Activated CD4-positive, CD25-positive, alpha-beta regulatory T cell treated with anti-CD3 and anti-CD28 coated beads, Interleukin-2, amount 50 U/mL, for 24 hours (primary cell): ENCODE data around the gene CACNA1E.
"Not testable (repeated sequence)": the region's sequence is repeated elsewhere in the genome, so short reads cannot be mapped to it uniquely, and the experiment has no call there.

ENCODE experiments used
- ATAC-seq, 2 donors: fragments of 150-1000 bp; cut with Tn5 transposase; one replicate each; pipeline ENCODE4 v1.10.0; 2021; ENCODE audit warnings: mild to moderate bottlenecking in 1 of 2, moderate library complexity in 1 of 2

Gene CACNA1E

GRCh38 chr1:181517181-181517875 is 34.0 kb downstream of the CACNA1E start:
- no peak for ATAC-seq

- ATAC-seq: no peak
Observed at GRCh38 chr1:181518152-181518551, 34.8 kb downstream of the CACNA1E start.

- no peak for ATAC-seq
Observed at GRCh38 chr1:181522864-181523263, 39.5 kb downstream of the CACNA1E start.

GRCh38 chr1:181525104-181525721 is 41.9 kb downstream of the CACNA1E start:
- no peak for ATAC-seq

- ATAC-seq: not testable (repeated sequence)
Observed at GRCh38 chr1:181528241-181528640, 44.9 kb downstream of the CACNA1E start.

- no peak for ATAC-seq
Observed at GRCh38 chr1:181531441-181531840, 48.1 kb downstream of the CACNA1E start.

- ATAC-seq: no peak
Observed at GRCh38 chr1:181531951-181532600, 48.8 kb downstream of the CACNA1E start.

- no peak for ATAC-seq
Observed at GRCh38 chr1:181538836-181539235, 55.5 kb downstream of the CACNA1E start.

- no peak for ATAC-seq
Observed at GRCh38 chr1:181541458-181541857, 58.1 kb downstream of the CACNA1E start.

GRCh38 chr1:181541947-181542346 is 58.6 kb downstream of the CACNA1E start:
- ATAC-seq: no peak

GRCh38 chr1:181542406-181542805 is 59.1 kb downstream of the CACNA1E start:
- not testable (repeated sequence) for ATAC-seq

GRCh38 chr1:181545395-181545794 is 62.1 kb downstream of the CACNA1E start:
- no peak for ATAC-seq

- ATAC-seq: no peak
Observed at GRCh38 chr1:181548497-181548896, 65.2 kb downstream of the CACNA1E start.

GRCh38 chr1:181551249-181551648 is 67.9 kb downstream of the CACNA1E start:
- no peak for ATAC-seq

GRCh38 chr1:181551754-181552153 is 68.4 kb downstream of the CACNA1E start:
- ATAC-seq: no peak

GRCh38 chr1:181554465-181554864 is 71.1 kb downstream of the CACNA1E start:
- no peak for ATAC-seq

GRCh38 chr1:181556631-181557030 is 73.3 kb downstream of the CACNA1E start:
- no peak for ATAC-seq

- no peak for ATAC-seq
Observed at GRCh38 chr1:181557313-181557712, 74.0 kb downstream of the CACNA1E start.

- ATAC-seq: no peak
Observed at GRCh38 chr1:181558416-181558815, 75.1 kb downstream of the CACNA1E start.

GRCh38 chr1:181559142-181559541 is 75.8 kb downstream of the CACNA1E start:
- ATAC-seq: no peak

GRCh38 chr1:181562395-181562794 is 79.1 kb downstream of the CACNA1E start:
- ATAC-seq: no peak

- no peak for ATAC-seq
Observed at GRCh38 chr1:181568736-181569135, 85.4 kb downstream of the CACNA1E start.

GRCh38 chr1:181577475-181577874 is 94.2 kb downstream of the CACNA1E start:
- ATAC-seq: no peak

GRCh38 chr1:181583598-181583997 is 100.3 kb downstream of the CACNA1E start:
- no peak for ATAC-seq
